Smooth muscle cell (in vitro differentiated cells): ENCODE results near the gene ST6GALNAC6. TPM values are rescaled to one million over a fixed set of nuclear protein-coding genes. Genes with fewer than 3 reads are reported as not detected.
A peak's percentile ranks its signal among the peaks of the same experiment; 100 is the strongest.

Source experiments
- DNase-seq: peaks from one replicate; lab custom pipeline; 2025; ENCODE audit not compliant: unreplicated experiment; lab: John Stamatoyannopoulos, UW
- H2AFZ ChIP-seq: fragments of 200-600 bp; sonication (generic); 2 replicates; pipeline ENCODE4 v1.6.0; 2016; ENCODE audit warnings: antibody characterized with exemption, low read depth, mild to moderate bottlenecking
- H3F3A ChIP-seq: fragments of 200-600 bp; sonication (generic); 2 replicates; pipeline ENCODE4 v1.6.0; 2017; ENCODE audit warnings: antibody characterized with exemption, low read depth
- H3K27ac ChIP-seq: fragments of 200-600 bp; sonication (generic); 2 replicates; pipeline ENCODE4 v1.5.1; 2016; ENCODE audit warnings: low read depth, mild to moderate bottlenecking
- H3K27me3 ChIP-seq: fragments of 200-600 bp; sonication (generic); 2 replicates; pipeline ENCODE4 v1.6.1; 2016; ENCODE audit warnings: low read depth, mild to moderate bottlenecking
- H3K36me3 ChIP-seq: fragments of 200-600 bp; sonication (generic); 2 replicates; pipeline ENCODE4 v1.5.1; 2016; ENCODE audit warnings: low read depth
- H3K4me1 ChIP-seq: fragments of 200-600 bp; sonication (generic); 2 replicates; pipeline ENCODE4 v1.5.1; 2016; ENCODE audit warnings: low read depth
- H3K4me2 ChIP-seq: fragments of 200-600 bp; sonication (generic); 2 replicates; pipeline ENCODE4 v1.6.0; 2016; ENCODE audit warnings: mild to moderate bottlenecking
- H3K4me3 ChIP-seq: fragments of 200-600 bp; sonication (generic); 2 replicates; pipeline ENCODE4 v1.5.1; 2016; ENCODE audit warnings: mild to moderate bottlenecking
- H3K79me2 ChIP-seq: fragments of 200-600 bp; sonication (generic); 2 replicates; pipeline ENCODE4 v1.6.0; 2016; ENCODE audit warnings: low read depth, mild to moderate bottlenecking
- H3K9ac ChIP-seq: fragments of 200-600 bp; sonication (generic); 2 replicates; pipeline ENCODE4 v1.6.0; 2016; ENCODE audit warnings: low read depth
- H3K9me3 ChIP-seq: fragments of 200-600 bp; sonication (generic); replicated peaks from 2 replicates; pipeline ENCODE4 v1.5.1; 2016; ENCODE audit warnings: low read depth
- H4K20me1 ChIP-seq: fragments of 200-600 bp; sonication (generic); 2 replicates; pipeline ENCODE4 v1.6.0; 2016; ENCODE audit warnings: low read depth
- WGBS: methylation state at CpG from one replicate; pipeline ENCODE4 v1.1.7; 2016; ENCODE audit warnings: low lambda C conversion rate; 5-methylcytosine and 5-hydroxymethylcytosine counted together
- polyA plus RNA-seq: library from polyadenylated mRNA; unstranded; fragments of >200 nt; fragmentation: Nextera tagmentation; extraction: Ambion mirVana; gene quantifications from 2 replicates; pipeline ENCODE4 v1.2.1, GENCODE V29; 2016
- total RNA-seq: library from RNA; depleted of rRNA; stranded (reverse); fragments of >200 nt; gene quantifications from 2 replicates; pipeline ENCODE4 v1.2.3, GENCODE V29; 2014
- TF ChIP-seq, protein P1 (sequence below): fragments of 200-600 bp; sonication (generic); IDR thresholded peaks from 2 replicates; pipeline ENCODE4 v1.5.1; 2017; ENCODE audit warnings: borderline replicate concordance, mild to moderate bottlenecking, antibody characterized with exemption; ENCODE audit not compliant: insufficient read depth, poor library complexity, severe bottlenecking

Gene ST6GALNAC6
- total and polyA plus RNA-seq, 2 experiments from 2014 or later, result 36.4 to 65.8 TPM

DNA sequence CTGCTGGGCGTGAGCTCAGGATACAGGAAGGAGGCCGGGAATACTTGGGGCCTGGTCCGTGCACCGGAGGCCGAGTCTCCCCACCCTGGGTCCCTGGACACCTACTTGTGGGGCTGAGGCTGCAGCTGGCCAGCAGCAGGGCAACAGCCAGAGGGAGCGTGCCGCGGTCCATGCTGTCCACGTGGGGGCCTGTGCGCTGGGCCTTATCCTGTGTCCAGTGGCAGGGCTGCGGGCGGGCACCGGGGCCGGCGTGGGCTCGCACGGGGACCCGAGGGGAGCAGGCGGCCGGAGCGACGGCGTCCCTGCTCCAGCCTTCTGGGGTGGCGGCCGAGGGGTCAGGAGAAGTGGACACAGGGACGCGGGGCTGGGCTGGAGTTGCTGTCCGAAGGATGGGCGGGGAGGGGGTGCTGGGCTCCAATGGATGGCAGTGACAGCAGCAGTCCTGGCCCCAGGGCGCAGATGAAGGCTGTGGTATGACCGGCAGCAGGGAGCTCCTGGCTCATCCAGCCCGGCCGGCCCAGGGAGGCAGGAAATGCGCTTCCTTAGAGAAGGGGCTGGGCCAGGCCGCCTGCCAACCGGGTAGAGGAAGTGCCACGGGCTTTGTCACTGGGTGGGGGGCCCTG lies 45.1 kb downstream of the ST6GALNAC6 start, which contains the start of gene ENG:
ENG (minus strand) TSS at position 475 of the 623 bp plus-strand sequence; CDS start at position 172, 303 bp downstream.
- no peaks in the 10 kb centered on the region for H3K9me3 ChIP-seq
- H3K79me2 ChIP-seq, result peaks cover 12% of the 10 kb centered on the region
- H3K4me2 ChIP-seq, result peak within 1 kb of the TSS; percentile 87
- DNase-seq, result no peak
- no peak within 1 kb of the TSS for H3K27ac ChIP-seq
- no peak within 1 kb of the TSS for H3K9ac ChIP-seq
- peak within 1 kb of the TSS; percentile 63 for H2AFZ ChIP-seq
- H3K36me3 ChIP-seq, result no peaks in the 10 kb centered on the region
- no peaks in the 10 kb centered on the region for H4K20me1 ChIP-seq
- no peaks in the 10 kb centered on the region for H3K27me3 ChIP-seq
- H3F3A ChIP-seq, result no peaks in the 10 kb centered on the region
- peak within 1 kb of the TSS; percentile 44 for H3K4me3 ChIP-seq
- whole genome bisulfite sequencing, result 47% methylated on average over 26 of the region's 37 CpGs
- TF ChIP-seq, protein P1, sequence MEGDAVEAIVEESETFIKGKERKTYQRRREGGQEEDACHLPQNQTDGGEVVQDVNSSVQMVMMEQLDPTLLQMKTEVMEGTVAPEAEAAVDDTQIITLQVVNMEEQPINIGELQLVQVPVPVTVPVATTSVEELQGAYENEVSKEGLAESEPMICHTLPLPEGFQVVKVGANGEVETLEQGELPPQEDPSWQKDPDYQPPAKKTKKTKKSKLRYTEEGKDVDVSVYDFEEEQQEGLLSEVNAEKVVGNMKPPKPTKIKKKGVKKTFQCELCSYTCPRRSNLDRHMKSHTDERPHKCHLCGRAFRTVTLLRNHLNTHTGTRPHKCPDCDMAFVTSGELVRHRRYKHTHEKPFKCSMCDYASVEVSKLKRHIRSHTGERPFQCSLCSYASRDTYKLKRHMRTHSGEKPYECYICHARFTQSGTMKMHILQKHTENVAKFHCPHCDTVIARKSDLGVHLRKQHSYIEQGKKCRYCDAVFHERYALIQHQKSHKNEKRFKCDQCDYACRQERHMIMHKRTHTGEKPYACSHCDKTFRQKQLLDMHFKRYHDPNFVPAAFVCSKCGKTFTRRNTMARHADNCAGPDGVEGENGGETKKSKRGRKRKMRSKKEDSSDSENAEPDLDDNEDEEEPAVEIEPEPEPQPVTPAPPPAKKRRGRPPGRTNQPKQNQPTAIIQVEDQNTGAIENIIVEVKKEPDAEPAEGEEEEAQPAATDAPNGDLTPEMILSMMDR, result no peak
- H3K4me1 ChIP-seq, result no peaks in the 10 kb centered on the region

DNA sequence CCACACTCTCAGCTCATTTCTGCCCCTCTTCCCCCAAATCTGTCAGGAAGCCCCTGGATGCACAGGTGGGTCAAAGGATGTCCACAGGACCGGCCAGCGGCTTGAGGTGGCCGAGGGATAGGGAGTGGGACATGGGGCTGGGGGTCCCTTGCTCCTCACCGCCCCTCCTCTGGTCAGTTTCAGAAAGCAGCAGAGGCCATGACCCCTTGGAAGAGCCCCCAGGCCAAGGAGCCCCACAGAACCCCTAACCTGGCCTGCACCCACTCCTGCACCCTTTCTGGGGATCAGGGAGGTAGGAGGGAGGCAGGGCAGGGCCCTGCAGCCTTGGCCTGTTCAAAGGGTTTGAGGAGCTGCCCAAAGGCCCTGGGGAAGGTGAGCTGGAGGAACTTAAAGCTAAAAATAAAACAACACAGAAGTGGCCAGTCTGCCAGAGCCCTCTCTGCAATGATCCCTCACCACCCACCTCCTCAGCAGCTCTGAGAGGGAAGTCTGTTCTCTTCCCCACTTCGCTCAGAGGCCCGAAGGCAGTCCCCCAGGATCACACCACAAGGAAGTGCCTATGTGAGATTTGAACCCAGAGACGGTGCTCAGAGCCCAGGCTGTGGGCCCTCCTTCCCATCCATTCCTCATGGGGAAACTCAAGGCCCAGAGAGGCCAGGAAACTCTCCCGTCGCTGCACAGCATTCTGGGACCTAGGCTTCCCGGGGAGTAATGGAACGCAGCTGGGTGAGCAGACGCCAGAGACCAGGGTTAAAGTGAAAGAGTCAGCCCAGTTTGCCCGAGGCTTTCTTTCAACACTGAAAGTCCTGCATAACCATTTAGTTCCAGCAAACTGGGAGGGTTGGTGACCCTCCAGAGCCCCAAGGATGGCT lies 45.9 kb downstream of the ST6GALNAC6 start:
- Histone ChIP-seq H2AFZ (peak overlapping the region; percentile 63), H3K4me1 (no peaks in the 10 kb centered on the region), H3F3A (no peaks in the 10 kb centered on the region), H3K79me2 (peaks cover 12% of the 10 kb centered on the region), H3K27ac (no peak overlapping the region), H3K4me3 (peak overlapping the region; percentile 44), H3K9ac (no peak overlapping the region), H3K9me3 (no peaks in the 10 kb centered on the region), H3K36me3 (no peaks in the 10 kb centered on the region), H3K4me2 (peak overlapping the region; percentile 87), H3K27me3 (no peaks in the 10 kb centered on the region), H4K20me1 (no peaks in the 10 kb centered on the region)
- 57% methylated on average over 13 of the region's 13 CpGs for WGBS
- no peak for DNase-seq
- TF ChIP-seq, protein P1, result no peak

DNA sequence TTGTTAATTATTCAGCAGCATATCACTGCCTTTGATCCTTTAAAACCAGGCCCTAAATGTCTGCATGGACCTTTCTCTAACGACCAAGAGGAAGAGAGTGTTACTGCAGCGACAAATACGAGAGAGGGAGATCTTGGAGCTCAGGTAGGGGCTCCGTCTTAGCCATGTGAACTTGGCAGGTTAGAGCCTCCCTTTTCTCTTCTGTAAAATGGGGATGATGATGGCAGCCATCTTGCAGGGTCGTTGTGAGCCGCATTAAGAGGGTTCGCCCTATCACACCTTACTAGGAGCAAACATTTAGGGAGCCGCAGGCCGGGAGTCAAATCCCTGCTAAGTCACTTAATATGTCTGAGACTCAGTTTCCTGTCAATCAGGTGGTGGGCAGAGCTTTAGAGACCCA lies 46.6 kb downstream of the ST6GALNAC6 start:
- DNase-seq, result no peak
- TF ChIP-seq, protein P1, result no peak
- peak overlapping the region; percentile 87 for H3K4me2 ChIP-seq
- WGBS, result 86% methylated on average over 9 of the region's 9 CpGs
- H3K79me2 ChIP-seq, result peaks cover 12% of the 10 kb centered on the region
- no peaks in the 10 kb centered on the region for H3K4me1 ChIP-seq
- H3F3A ChIP-seq, result no peaks in the 10 kb centered on the region
- no peaks in the 10 kb centered on the region for H4K20me1 ChIP-seq
- H3K27me3 ChIP-seq, result no peaks in the 10 kb centered on the region
- H3K9ac ChIP-seq, result no peak overlapping the region
- no peaks in the 10 kb centered on the region for H3K36me3 ChIP-seq
- H3K27ac ChIP-seq, result no peak overlapping the region
- H3K4me3 ChIP-seq, result no peak overlapping the region
- H3K9me3 ChIP-seq, result no peaks in the 10 kb centered on the region
- no peak overlapping the region for H2AFZ ChIP-seq
